Hematopoietic multipotent progenitor cell treated with erythropoietin and hydrocortisone succinate and interleukin-3 and kit ligand, for 8 days (in vitro differentiated cells): ENCODE measurements around the gene CD177.
"Not testable (repeated sequence)": the region's sequence is repeated elsewhere in the genome, so short reads cannot be mapped to it uniquely, and the experiment has no call there.

Source experiments
- DNase-seq: peaks from one replicate; pipeline ENCODE4 v3.0.0-alpha.2; 2015

Gene CD177, protein sequence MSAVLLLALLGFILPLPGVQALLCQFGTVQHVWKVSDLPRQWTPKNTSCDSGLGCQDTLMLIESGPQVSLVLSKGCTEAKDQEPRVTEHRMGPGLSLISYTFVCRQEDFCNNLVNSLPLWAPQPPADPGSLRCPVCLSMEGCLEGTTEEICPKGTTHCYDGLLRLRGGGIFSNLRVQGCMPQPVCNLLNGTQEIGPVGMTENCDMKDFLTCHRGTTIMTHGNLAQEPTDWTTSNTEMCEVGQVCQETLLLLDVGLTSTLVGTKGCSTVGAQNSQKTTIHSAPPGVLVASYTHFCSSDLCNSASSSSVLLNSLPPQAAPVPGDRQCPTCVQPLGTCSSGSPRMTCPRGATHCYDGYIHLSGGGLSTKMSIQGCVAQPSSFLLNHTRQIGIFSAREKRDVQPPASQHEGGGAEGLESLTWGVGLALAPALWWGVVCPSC

GRCh38 chr19:43353606-43354304 lies at the start of gene CD177:
CD177 (plus strand) TSS chr19:43353686; CDS start chr19:43353715, 29 bp downstream.
- no peak for DNase-seq

DNA sequence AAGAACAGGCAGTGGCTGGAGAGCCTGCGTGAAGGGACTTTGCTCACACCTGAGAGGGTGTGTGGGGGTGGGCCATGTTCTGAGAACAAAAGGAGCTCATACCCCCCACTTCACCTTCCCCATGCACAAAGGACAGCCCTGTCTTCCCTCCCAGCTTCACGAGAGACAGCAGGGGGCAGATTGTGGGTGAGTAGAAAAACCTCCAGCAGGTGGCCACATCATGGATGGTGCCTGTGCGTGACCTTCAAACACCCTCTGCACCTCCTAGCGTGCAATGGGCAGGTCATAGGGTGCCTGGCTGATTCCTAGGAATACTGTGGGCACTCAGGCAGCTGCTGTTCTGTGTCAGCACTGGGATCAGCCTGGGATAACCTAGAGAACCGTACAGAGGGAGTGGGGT lies 47.8 kb upstream of the CD177 start:
- DNase-seq, result no peak

GRCh38 chr19:43306097-43306496 lies 47.4 kb upstream of the CD177 start:
- DNase-seq, result no peak

- DNase-seq, result no peak
Measured at GRCh38 chr19:43308244-43308815, 45.2 kb upstream of the CD177 start.

- DNase-seq, result no peak
Measured at GRCh38 chr19:43309466-43309865, 44.0 kb upstream of the CD177 start.

- no peak for DNase-seq
Measured at GRCh38 chr19:43310221-43310620, 43.3 kb upstream of the CD177 start.

- no peak for DNase-seq
Measured at GRCh38 chr19:43311256-43311655, 42.2 kb upstream of the CD177 start.

DNA sequence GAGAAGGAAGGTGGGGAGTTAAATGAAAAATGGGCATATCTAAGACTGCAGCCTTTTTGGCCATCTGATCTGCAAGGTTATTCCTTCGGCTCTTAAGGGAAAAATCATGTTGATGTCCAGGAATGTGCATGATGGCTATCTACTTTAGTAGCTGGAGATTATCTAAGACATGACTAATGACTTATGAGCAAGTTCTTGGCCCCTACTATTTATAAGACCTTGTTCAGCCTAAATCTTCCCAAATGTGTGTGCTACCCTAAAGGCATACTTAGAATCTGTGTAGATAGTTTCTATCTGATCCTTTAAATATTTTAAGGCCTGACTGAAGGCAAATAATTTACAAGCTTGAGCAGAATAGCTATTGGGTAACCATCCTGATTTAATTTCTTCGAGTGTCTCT lies 41.8 kb upstream of the CD177 start:
- DNase-seq, result no peak

DNA sequence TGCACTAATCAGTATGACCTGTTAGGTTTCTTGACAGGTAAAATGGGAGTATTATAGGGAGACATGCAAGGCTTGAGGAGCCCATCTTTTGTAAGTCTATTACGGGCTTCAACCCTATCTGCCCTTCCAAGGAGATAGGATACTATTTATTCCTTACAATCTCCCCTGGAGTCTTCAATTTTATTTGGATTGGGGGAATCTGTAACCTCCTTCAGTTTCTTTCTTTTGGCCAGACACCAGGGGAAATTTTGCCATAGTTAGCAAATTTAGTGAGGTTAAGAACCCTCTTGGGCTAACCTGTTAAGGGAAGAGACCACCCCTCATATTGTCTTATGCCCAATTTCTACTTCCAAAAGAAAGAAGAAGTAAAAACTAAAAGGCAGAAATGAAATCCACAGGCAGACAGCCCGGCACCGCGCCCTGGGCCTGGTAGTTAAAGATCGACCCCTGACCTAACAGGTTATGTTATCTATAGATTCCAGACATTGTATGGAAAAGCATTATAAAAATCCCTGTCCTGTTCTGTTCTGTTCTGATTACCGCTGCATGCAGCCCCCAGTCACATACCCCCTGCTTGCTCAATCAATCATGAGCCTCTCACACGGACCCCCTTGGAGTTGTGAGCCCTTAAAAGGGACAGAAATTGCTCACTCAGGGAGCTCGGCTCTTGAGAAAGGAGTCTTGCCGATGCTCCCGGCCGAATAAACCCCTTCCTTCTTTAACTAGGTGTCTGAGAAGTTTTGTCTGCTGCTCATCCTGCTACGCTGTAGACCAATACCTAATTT lies 39.6 kb upstream of the CD177 start:
- no peak for DNase-seq

- DNase-seq, result no peak
Measured at GRCh38 chr19:43315851-43316250, 37.6 kb upstream of the CD177 start.

GRCh38 chr19:43316591-43317319 lies 36.7 kb upstream of the CD177 start:
- no peak for DNase-seq

- no peak for DNase-seq
Measured at GRCh38 chr19:43318203-43318602, 35.3 kb upstream of the CD177 start.

DNA sequence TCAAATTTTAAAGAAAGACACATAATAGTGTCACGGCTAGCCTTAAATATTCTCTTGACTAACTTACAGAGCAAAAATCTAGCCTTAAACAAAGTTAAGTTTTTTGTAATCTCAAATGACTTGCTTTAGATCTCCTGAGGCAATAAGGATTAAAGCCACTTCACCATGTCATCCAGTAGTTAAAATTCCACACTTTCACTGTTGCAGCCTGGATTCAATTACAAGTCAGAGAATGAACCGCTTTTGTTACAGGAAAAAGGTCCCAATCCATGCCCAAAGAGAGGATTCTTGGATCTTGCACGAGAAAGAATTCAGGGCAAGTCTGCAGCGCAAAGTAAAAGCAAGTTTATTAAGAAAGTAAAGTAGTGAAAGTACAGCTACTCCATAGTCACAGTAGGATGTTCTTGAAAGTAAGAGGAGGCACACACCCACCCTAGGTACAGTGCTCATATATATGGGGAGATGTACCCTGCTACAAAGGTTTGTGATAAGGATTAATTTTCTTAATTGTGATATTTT lies 34.6 kb upstream of the CD177 start:
- DNase-seq, result no peak

DNA sequence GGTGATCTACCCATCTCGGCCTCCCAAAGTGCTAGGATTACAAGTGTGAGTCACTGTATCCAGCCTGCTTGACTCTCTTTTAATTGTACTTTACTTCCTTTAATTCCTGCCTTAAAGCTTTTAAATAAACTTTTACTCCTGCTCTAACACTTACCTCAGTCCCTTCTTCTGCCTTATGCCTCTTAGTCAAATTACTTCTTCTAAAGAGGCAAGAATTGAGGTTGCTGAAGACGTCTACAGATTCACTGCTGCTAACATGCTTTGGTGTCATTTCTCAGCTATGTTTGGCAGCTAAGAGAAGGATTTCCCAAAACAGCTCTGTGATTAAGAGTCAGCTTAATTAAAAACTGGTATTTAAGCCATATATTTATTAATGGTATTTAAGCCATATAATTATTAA lies 32.9 kb upstream of the CD177 start:
- DNase-seq, result no peak

GRCh38 chr19:43326761-43327160 lies 26.7 kb upstream of the CD177 start:
- not testable (repeated sequence) for DNase-seq

GRCh38 chr19:43328561-43328960 lies 24.9 kb upstream of the CD177 start:
- DNase-seq, result not testable (repeated sequence)

GRCh38 chr19:43329049-43329448 lies 24.4 kb upstream of the CD177 start:
- not testable (repeated sequence) for DNase-seq

DNA sequence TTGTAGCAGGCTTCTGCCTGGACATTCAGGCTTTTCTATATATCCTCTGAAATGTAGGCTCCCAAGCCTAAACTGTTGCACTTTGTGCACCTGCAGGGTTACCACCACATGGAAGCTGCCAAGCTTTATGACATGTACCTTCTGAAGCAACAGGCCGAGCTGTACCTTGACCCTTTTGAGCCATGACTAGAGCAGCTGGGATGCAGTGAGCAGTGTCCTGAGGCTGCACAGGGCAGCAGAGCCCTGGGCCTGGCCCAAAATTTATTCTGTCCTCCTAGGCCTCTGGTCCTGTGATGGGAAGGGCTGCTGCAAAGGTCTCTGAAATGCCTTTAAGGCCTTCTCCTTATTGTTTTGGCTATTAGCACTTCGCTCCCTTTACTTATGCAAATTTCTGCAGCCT lies 23.5 kb upstream of the CD177 start:
- no peak for DNase-seq

- no peak for DNase-seq
Measured at GRCh38 chr19:43330726-43331434, 22.6 kb upstream of the CD177 start.

GRCh38 chr19:43331435-43332010 lies 22.0 kb upstream of the CD177 start:
- no peak for DNase-seq
